Erythroblast (primary cell): ENCODE data around the gene KMO.

Experiments
- GATA1 ChIP-seq: IDR thresholded peaks from 2 replicates; pipeline ENCODE4 v1.6.1; 2011; ENCODE audit warnings: low read depth, mild to moderate bottlenecking, control low read depth, low read length, moderate library complexity
- POLR2A ChIP-seq: IDR thresholded peaks from 2 replicates; pipeline ENCODE4 v1.6.1; 2011; ENCODE audit warnings: mild to moderate bottlenecking, low read length

- TF ChIP-seq POLR2A (no peak), GATA1 (no peak)
Observed at GRCh38 chr1:241503444-241503843, 28.7 kb upstream of the KMO start.
